Progenitor cell of endocrine pancreas (in vitro differentiated cells): ENCODE results near the gene ASS1. TPM values are rescaled to one million over a fixed set of nuclear protein-coding genes. Genes with fewer than 3 reads are reported as not detected.

Source experiments
- DNase-seq: peaks from one replicate; pipeline ENCODE4 v3.0.0; 2021; ENCODE audit warnings: low spot score; ENCODE audit not compliant: unreplicated experiment
- H3K27ac Mint-ChIP-seq: 2 replicates; pipeline ENCODE4 v1.8.0; 2021; ENCODE audit warnings: mild to moderate bottlenecking, moderate library complexity, mixed read lengths
- H3K27me3 Mint-ChIP-seq: 2 replicates; pipeline ENCODE4 v1.8.0; 2021; ENCODE audit warnings: mixed read lengths
- H3K36me3 Mint-ChIP-seq: 2 replicates; pipeline ENCODE4 v1.8.0; 2022; ENCODE audit warnings: mixed read lengths; ENCODE audit not compliant: insufficient read depth
- H3K4me1 Mint-ChIP-seq: 2 replicates; pipeline ENCODE4 v1.8.0; 2021; ENCODE audit warnings: low read depth, mixed read lengths
- H3K4me3 Mint-ChIP-seq: 2 replicates; pipeline ENCODE4 v1.8.0; 2021; ENCODE audit warnings: low read depth, mild to moderate bottlenecking, moderate library complexity, mixed read lengths
- H3K9me3 Mint-ChIP-seq: 2 replicates; pipeline ENCODE4 v1.8.0; 2021; ENCODE audit warnings: low read depth, mixed read lengths
- CTCF ChIP-seq: fragments of 200-600 bp; sonication (generic); IDR thresholded peaks from one replicate; pipeline ENCODE4 v1.5.0; 2021; ENCODE audit warnings: antibody characterized with exemption, mild to moderate bottlenecking; ENCODE audit not compliant: unreplicated experiment
- total RNA-seq: library from RNA; stranded (reverse); gene quantifications from 2 replicates; pipeline ENCODE4 v1.2.1, GENCODE V29; 2021

The ASS1 gene
- total RNA-seq, 1 donor from 2014 or later, result 6.5 TPM

- peaks cover 2% of the 10 kb centered on the region for H3K4me1 Mint-ChIP-seq
- no peak for TF ChIP-seq CTCF
- no peak for DNase-seq
- H3K27me3 Mint-ChIP-seq, result no peaks in the 10 kb centered on the region
- no peaks in the 10 kb centered on the region for H3K36me3 Mint-ChIP-seq
- H3K27ac Mint-ChIP-seq, result no peak overlapping the region
- no peaks in the 10 kb centered on the region for H3K9me3 Mint-ChIP-seq
- H3K4me3 Mint-ChIP-seq, result no peak overlapping the region
Observed at GRCh38 chr9:130519927-130520326, 75.2 kb downstream of the ASS1 start.

- Mint-ChIP-seq H3K27ac (no peak overlapping the region), H3K4me1 (peaks cover 4% of the 10 kb centered on the region), H3K36me3 (no peaks in the 10 kb centered on the region)
Observed at GRCh38 chr9:130521715-130522114, 77.0 kb downstream of the ASS1 start.

GRCh38 chr9:130522233-130522808 is 77.6 kb downstream of the ASS1 start:
- H3K4me1 Mint-ChIP-seq, result peaks cover 10% of the 10 kb centered on the region

More at GRCh38 chr9:130521715-130522114, 77.0 kb downstream of the ASS1 start:
- no peak for DNase-seq
- H3K4me3 Mint-ChIP-seq, result no peak overlapping the region
- H3K27me3 Mint-ChIP-seq, result peaks cover under 1% of the 10 kb centered on the region
- no peak for TF ChIP-seq CTCF
- H3K9me3 Mint-ChIP-seq, result no peaks in the 10 kb centered on the region

GRCh38 chr9:130523921-130524320 is 79.2 kb downstream of the ASS1 start:
- Mint-ChIP-seq H3K36me3 (no peaks in the 10 kb centered on the region), H3K27me3 (peaks cover 4% of the 10 kb centered on the region), H3K27ac (peak overlapping the region; percentile 45), H3K4me1 (peaks cover 15% of the 10 kb centered on the region), H3K9me3 (no peaks in the 10 kb centered on the region), H3K4me3 (no peak overlapping the region)
- no peak for TF ChIP-seq CTCF
- DNase-seq, result peak; percentile 27

More at GRCh38 chr9:130522233-130522808, 77.6 kb downstream of the ASS1 start:
- Mint-ChIP-seq H3K27ac (no peak overlapping the region), H3K4me3 (no peak overlapping the region), H3K9me3 (no peaks in the 10 kb centered on the region), H3K36me3 (no peaks in the 10 kb centered on the region), H3K27me3 (peaks cover 4% of the 10 kb centered on the region)
- TF ChIP-seq CTCF, result no peak
- DNase-seq, result no peak

GRCh38 chr9:130526193-130526853 is 81.6 kb downstream of the ASS1 start:
- peaks cover 15% of the 10 kb centered on the region for H3K4me1 Mint-ChIP-seq
- H3K9me3 Mint-ChIP-seq, result no peaks in the 10 kb centered on the region
- H3K27ac Mint-ChIP-seq, result peak overlapping the region; percentile 11
- TF ChIP-seq CTCF, result no peak
- no peak overlapping the region for H3K4me3 Mint-ChIP-seq
- no peak for DNase-seq
- H3K27me3 Mint-ChIP-seq, result peaks cover 4% of the 10 kb centered on the region
- H3K36me3 Mint-ChIP-seq, result no peaks in the 10 kb centered on the region
